ENCODE results near the gene ACVR2A. TPM values are rescaled to one million over a fixed set of nuclear protein-coding genes. Genes with fewer than 3 reads are reported as not detected.

The ACVR2A gene
- polyA plus RNA-seq, 1 donor from 2014 or later = 139 TPM

Small RNA genes lying within 50 kb of the gene (small RNA-seq; reads per million reads assigned to genes)
- 0 reads per million in 3 experiments for gene RNU6-1275P

Other genes with a start within 250 kb of the ACVR2A start
- gene ORC4, start 175.7 kb downstream of the ACVR2A start, polyA plus RNA-seq = 215 and 261 TPM in 2 replicates
- 9.7 and 28.9 TPM in 2 replicates for gene MBD5, start 176.1 kb downstream of the ACVR2A start, polyA plus RNA-seq